ENCODE measurements around the gene HIVEP1.

HIVEP1 gene

GRCh38 chr6:12007887-12008286, 4.2 kb upstream of the HIVEP1 start:
- TF ChIP-seq GLIS3 (CRISPR knock-in tag; IDR thresholded peaks at IDR 0.05) (no peak), CSDC2 (CRISPR knock-in tag; IDR thresholded peaks at IDR 0.05) (no peak), OSR1 (CRISPR knock-in tag; IDR thresholded peaks at IDR 0.05) (no peak), PPARA (CRISPR knock-in tag; IDR thresholded peaks at IDR 0.05; ENCODE audit: borderline replicate concordance) (no peak)
- ATAC-seq, result no peak

DNA sequence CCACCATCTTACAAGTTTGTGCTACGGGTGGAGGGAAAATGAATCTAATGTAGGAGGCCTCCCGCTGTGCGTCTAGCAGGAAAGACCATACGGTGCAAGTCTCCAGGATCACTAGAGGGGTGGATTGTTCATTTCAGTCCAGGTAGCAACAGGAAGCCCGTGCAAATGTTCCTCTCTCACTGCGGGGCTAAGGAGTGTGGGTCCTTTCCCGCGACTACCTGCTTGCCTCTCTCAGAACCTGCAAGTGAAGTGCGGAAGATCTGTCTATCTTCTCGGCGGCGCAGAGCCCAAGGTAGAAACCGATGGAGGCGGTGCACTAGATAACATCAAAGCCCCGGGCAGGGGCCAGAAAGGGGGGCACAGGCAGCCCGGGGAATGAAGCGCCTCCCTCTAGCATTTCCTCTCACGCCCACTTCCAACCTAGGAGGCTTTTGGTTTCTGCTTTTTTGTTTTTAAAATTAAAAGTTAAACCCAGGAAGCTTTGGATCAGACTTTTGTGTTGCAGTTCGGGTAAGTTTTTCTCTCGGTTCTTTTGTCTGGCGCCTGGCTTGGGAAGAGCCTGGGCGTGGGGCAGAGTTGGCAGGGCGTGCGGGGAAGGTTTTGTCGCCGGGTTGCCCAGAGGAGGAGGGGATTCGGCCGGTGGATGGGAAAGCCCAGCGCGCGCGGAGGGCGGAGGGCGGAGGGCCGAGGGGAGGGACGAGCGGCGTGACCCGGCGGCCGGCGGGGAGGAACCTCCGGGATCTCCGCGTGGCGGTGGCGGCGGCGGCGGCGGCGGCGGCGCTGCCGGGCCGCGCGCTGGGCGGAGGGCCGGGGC, 3.5 kb upstream of the HIVEP1 start:
- ATAC-seq, result peak; percentile 43
- TF ChIP-seq TOX (CRISPR knock-in tag; IDR thresholded peaks at IDR 0.05; ENCODE audit: borderline replicate concordance) (no peak), CREB5 (CRISPR knock-in tag; IDR thresholded peaks at IDR 0.05; ENCODE audit: low read depth) (no peak), ARNTL (CRISPR knock-in tag; IDR thresholded peaks at IDR 0.05; ENCODE audit: borderline replicate concordance, low read depth) (no peak), ZNF70 (CRISPR knock-in tag; IDR thresholded peaks at IDR 0.05) (no peak), OSR1 (CRISPR knock-in tag; IDR thresholded peaks at IDR 0.05) (no peak), SNAI2 (CRISPR knock-in tag; IDR thresholded peaks at IDR 0.05) (no peak), ZFP30 (CRISPR knock-in tag; IDR thresholded peaks at IDR 0.05) (no peak), POU6F1 (CRISPR knock-in tag; IDR thresholded peaks at IDR 0.05; ENCODE audit: borderline replicate concordance, low read depth) (no peak), RARB (CRISPR knock-in tag; IDR thresholded peaks at IDR 0.05) (no peak), ZC3H10 (CRISPR knock-in tag; IDR thresholded peaks at IDR 0.05) (no peak), ZNF8 (CRISPR knock-in tag; IDR thresholded peaks at IDR 0.05) (no peak), BACH2 (CRISPR knock-in tag; IDR thresholded peaks at IDR 0.05; ENCODE audit: borderline replicate concordance) (no peak), ISL1 (CRISPR knock-in tag; IDR thresholded peaks at IDR 0.05) (no peak), ZFP3 (CRISPR knock-in tag; IDR thresholded peaks at IDR 0.05) (no peak), TCF4 (CRISPR knock-in tag; IDR thresholded peaks at IDR 0.05; ENCODE audit: borderline replicate concordance) (no peak)
- TF ChIP-seq, protein P1, sequence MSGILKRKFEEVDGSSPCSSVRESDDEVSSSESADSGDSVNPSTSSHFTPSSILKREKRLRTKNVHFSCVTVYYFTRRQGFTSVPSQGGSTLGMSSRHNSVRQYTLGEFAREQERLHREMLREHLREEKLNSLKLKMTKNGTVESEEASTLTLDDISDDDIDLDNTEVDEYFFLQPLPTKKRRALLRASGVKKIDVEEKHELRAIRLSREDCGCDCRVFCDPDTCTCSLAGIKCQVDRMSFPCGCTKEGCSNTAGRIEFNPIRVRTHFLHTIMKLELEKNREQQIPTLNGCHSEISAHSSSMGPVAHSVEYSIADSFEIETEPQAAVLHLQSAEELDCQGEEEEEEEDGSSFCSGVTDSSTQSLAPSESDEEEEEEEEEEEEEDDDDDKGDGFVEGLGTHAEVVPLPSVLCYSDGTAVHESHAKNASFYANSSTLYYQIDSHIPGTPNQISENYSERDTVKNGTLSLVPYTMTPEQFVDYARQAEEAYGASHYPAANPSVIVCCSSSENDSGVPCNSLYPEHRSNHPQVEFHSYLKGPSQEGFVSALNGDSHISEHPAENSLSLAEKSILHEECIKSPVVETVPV (CRISPR knock-in tag; IDR thresholded peaks at IDR 0.05), result no peak
- TF ChIP-seq, protein P2, sequence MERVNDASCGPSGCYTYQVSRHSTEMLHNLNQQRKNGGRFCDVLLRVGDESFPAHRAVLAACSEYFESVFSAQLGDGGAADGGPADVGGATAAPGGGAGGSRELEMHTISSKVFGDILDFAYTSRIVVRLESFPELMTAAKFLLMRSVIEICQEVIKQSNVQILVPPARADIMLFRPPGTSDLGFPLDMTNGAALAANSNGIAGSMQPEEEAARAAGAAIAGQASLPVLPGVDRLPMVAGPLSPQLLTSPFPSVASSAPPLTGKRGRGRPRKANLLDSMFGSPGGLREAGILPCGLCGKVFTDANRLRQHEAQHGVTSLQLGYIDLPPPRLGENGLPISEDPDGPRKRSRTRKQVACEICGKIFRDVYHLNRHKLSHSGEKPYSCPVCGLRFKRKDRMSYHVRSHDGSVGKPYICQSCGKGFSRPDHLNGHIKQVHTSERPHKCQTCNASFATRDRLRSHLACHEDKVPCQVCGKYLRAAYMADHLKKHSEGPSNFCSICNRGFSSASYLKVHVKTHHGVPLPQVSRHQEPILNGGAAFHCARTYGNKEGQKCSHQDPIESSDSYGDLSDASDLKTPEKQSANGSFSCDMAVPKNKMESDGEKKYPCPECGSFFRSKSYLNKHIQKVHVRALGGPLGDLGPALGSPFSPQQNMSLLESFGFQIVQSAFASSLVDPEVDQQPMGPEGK (CRISPR knock-in tag; IDR thresholded peaks at IDR 0.05; ENCODE audit: borderline replicate concordance), result no peak
- TF ChIP-seq, protein P3, sequence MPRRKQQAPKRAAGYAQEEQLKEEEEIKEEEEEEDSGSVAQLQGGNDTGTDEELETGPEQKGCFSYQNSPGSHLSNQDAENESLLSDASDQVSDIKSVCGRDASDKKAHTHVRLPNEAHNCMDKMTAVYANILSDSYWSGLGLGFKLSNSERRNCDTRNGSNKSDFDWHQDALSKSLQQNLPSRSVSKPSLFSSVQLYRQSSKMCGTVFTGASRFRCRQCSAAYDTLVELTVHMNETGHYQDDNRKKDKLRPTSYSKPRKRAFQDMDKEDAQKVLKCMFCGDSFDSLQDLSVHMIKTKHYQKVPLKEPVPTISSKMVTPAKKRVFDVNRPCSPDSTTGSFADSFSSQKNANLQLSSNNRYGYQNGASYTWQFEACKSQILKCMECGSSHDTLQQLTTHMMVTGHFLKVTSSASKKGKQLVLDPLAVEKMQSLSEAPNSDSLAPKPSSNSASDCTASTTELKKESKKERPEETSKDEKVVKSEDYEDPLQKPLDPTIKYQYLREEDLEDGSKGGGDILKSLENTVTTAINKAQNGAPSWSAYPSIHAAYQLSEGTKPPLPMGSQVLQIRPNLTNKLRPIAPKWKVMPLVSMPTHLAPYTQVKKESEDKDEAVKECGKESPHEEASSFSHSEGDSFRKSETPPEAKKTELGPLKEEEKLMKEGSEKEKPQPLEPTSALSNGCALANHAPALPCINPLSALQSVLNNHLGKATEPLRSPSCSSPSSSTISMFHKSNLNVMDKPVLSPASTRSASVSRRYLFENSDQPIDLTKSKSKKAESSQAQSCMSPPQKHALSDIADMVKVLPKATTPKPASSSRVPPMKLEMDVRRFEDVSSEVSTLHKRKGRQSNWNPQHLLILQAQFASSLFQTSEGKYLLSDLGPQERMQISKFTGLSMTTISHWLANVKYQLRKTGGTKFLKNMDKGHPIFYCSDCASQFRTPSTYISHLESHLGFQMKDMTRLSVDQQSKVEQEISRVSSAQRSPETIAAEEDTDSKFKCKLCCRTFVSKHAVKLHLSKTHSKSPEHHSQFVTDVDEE (CRISPR knock-in tag; IDR thresholded peaks at IDR 0.05), result no peak

- TF ChIP-seq ISL1 (CRISPR knock-in tag; IDR thresholded peaks at IDR 0.05) (no peak), ZNF565 (CRISPR knock-in tag; conservative IDR thresholded peaks at IDR 0.05; ENCODE audit: low read depth) (no peak), ZNF8 (CRISPR knock-in tag; IDR thresholded peaks at IDR 0.05) (no peak), ZFP3 (CRISPR knock-in tag; IDR thresholded peaks at IDR 0.05) (no peak), ZNF70 (CRISPR knock-in tag; IDR thresholded peaks at IDR 0.05) (no peak), OSR1 (CRISPR knock-in tag; IDR thresholded peaks at IDR 0.05) (no peak), POU6F1 (CRISPR knock-in tag; IDR thresholded peaks at IDR 0.05; ENCODE audit: borderline replicate concordance, low read depth) (no peak), GLIS3 (CRISPR knock-in tag; IDR thresholded peaks at IDR 0.05) (no peak), ARNTL (CRISPR knock-in tag; IDR thresholded peaks at IDR 0.05; ENCODE audit: borderline replicate concordance, low read depth) (no peak), ESRRG (CRISPR knock-in tag; IDR thresholded peaks at IDR 0.05) (no peak), CREB5 (CRISPR knock-in tag; IDR thresholded peaks at IDR 0.05; ENCODE audit: low read depth) (no peak)
- TF ChIP-seq, protein P1 (CRISPR knock-in tag; IDR thresholded peaks at IDR 0.05), result no peak
- no peak for ATAC-seq
These were observed 2.9 kb upstream of the HIVEP1 start for GRCh38 chr6:12009180-12009685.
